Hematopoietic multipotent progenitor cell treated with erythropoietin and hydrocortisone succinate and interleukin-3 and kit ligand, for 6 days (in vitro differentiated cells): ENCODE measurements around the gene APOBR.
"Not testable (repeated sequence)": the region's sequence is repeated elsewhere in the genome, so short reads cannot be mapped to it uniquely, and the experiment has no call there.

Experiments used
- DNase-seq: peaks from one replicate; pipeline ENCODE4 v3.0.0-alpha.2; 2015

APOBR gene

GRCh38 chr16:28498666-28499381 lies 4.4 kb downstream of the APOBR start:
- DNase-seq: no peak

GRCh38 chr16:28499854-28500253 lies 5.4 kb downstream of the APOBR start:
- DNase-seq: no peak

- not testable (repeated sequence) for DNase-seq
Measured at GRCh38 chr16:28500476-28501180, 6.2 kb downstream of the APOBR start.

GRCh38 chr16:28501258-28502232 lies 7.1 kb downstream of the APOBR start:
- no peak for DNase-seq

- DNase-seq: no peak
Measured at GRCh38 chr16:28502290-28502689, 7.8 kb downstream of the APOBR start.

GRCh38 chr16:28503470-28504259 lies 9.2 kb downstream of the APOBR start:
- no peak for DNase-seq

GRCh38 chr16:28504707-28505404 lies 10.4 kb downstream of the APOBR start:
- no peak for DNase-seq

- no peak for DNase-seq
Measured at GRCh38 chr16:28505489-28506137, 11.2 kb downstream of the APOBR start.

- DNase-seq: no peak
Measured at GRCh38 chr16:28511031-28511430, 16.6 kb downstream of the APOBR start.

- DNase-seq: no peak
Measured at GRCh38 chr16:28511801-28512789, 17.7 kb downstream of the APOBR start.

- DNase-seq: no peak
Measured at GRCh38 chr16:28513484-28514181, 19.2 kb downstream of the APOBR start.

GRCh38 chr16:28514246-28514645 lies 19.8 kb downstream of the APOBR start:
- DNase-seq: no peak

- DNase-seq: no peak
Measured at GRCh38 chr16:28520672-28521071, 26.2 kb downstream of the APOBR start.

- no peak for DNase-seq
Measured at GRCh38 chr16:28521436-28521835, 27.0 kb downstream of the APOBR start.

GRCh38 chr16:28522792-28523191 lies 28.3 kb downstream of the APOBR start:
- DNase-seq: no peak

GRCh38 chr16:28524681-28525171 lies 30.3 kb downstream of the APOBR start:
- peak; percentile 52 for DNase-seq

GRCh38 chr16:28526201-28527099 lies 32.0 kb downstream of the APOBR start:
- DNase-seq: peak; percentile 21
